OCI-M1 (cell line): ENCODE data around the gene HMGCR.

ENCODE experiments used
- DNase-seq: peaks from one replicate; lab custom pipeline; 2025; lab: John Stamatoyannopoulos, UW

HMGCR gene

GRCh38 chr5:75340714-75341478, 3.9 kb downstream of the HMGCR start:
- no peak for DNase-seq

GRCh38 chr5:75341934-75342333, 4.9 kb downstream of the HMGCR start:
- DNase-seq: no peak

- no peak for DNase-seq
Observed at GRCh38 chr5:75342836-75343235, 5.8 kb downstream of the HMGCR start.

GRCh38 chr5:75348241-75348640, 11.2 kb downstream of the HMGCR start:
- DNase-seq: no peak

- no peak for DNase-seq
Observed at GRCh38 chr5:75349663-75350062, 12.6 kb downstream of the HMGCR start.

- no peak for DNase-seq
Observed at GRCh38 chr5:75351139-75351926, 14.3 kb downstream of the HMGCR start.

- no peak for DNase-seq
Observed at GRCh38 chr5:75355236-75355635, 18.2 kb downstream of the HMGCR start.

GRCh38 chr5:75356719-75357118, 19.7 kb downstream of the HMGCR start:
- no peak for DNase-seq

GRCh38 chr5:75358117-75358516, 21.1 kb downstream of the HMGCR start:
- no peak for DNase-seq

- no peak for DNase-seq
Observed at GRCh38 chr5:75361310-75361709, 24.3 kb downstream of the HMGCR start.

GRCh38 chr5:75362474-75362975, 25.5 kb downstream of the HMGCR start:
- DNase-seq: no peak

GRCh38 chr5:75363111-75363510, 26.1 kb downstream of the HMGCR start:
- DNase-seq: no peak

- DNase-seq: no peak
Observed at GRCh38 chr5:75363726-75364495, 26.9 kb downstream of the HMGCR start.

- DNase-seq: no peak
Observed at GRCh38 chr5:75364571-75365280, 27.7 kb downstream of the HMGCR start.

GRCh38 chr5:75365740-75366139, 28.7 kb downstream of the HMGCR start:
- no peak for DNase-seq

GRCh38 chr5:75366787-75367186, 29.8 kb downstream of the HMGCR start:
- DNase-seq: no peak

- no peak for DNase-seq
Observed at GRCh38 chr5:75367401-75367800, 30.4 kb downstream of the HMGCR start.

- no peak for DNase-seq
Observed at GRCh38 chr5:75368391-75368790, 31.4 kb downstream of the HMGCR start.

- DNase-seq: no peak
Observed at GRCh38 chr5:75373862-75374261, 36.8 kb downstream of the HMGCR start.

- DNase-seq: no peak
Observed at GRCh38 chr5:75374394-75374814, 37.4 kb downstream of the HMGCR start.

GRCh38 chr5:75375414-75375813, 38.4 kb downstream of the HMGCR start:
- DNase-seq: no peak

GRCh38 chr5:75380099-75380498, 43.1 kb downstream of the HMGCR start:
- DNase-seq: no peak
